Measurements from ENCODE around the gene ADARB1.
"Not testable (repeated sequence)": the region's sequence is repeated elsewhere in the genome, so short reads cannot be mapped to it uniquely, and the experiment has no call there.

The ADARB1 gene

DNA sequence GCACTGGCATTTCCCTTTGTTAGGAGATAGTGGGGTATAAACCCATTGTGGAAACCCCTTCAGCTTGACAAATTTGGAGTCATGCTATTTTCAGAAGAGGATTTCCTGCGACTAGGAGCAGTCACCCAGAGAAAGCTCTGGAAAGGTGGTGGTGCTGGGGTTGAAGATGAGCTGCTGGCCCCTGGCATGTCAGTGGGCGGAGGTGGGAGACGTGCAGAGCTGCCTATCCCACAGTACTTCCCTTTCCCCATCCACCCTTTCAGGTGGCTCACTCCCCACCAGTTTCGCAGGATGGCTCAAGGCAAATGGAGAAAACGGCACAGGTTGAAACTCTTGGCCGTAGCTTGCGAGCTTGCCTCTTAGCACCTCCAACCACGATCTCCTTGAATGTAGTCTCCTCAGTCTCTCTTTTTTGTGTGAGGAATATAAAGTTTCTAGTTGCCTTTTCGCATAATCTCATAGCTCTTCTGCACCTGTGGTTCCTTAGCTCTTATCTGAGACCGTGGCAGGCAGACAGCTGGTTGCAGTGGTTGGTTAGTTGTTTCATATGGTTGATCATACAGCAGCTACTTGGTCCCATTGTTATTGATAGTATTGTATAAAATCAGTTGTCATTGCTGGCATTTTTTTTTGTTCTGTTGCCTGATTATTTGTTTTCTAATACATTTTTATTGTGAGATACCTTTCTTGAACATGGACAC, 48.2 kb downstream of the ADARB1 start:
- no peak for DNase-seq

DNA sequence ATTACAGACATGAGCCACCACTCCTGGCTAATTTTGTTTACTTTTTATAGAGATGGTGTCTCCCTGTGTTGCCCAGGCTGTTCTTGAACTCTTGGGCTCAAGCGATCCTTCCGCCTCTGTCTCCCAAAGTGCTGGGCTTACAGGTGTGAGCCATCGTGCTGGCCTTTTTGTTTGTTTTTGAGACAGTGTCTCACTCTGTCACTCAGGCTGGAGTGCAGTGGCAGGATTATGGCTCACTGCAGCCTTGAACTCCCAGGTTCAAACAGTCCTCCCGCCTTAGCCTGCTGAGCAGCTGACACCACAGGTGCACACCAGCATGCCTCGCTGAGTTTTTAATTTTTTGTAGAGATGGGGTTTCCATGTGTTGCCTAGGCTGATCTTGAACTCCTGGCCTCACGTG, 49.1 kb downstream of the ADARB1 start:
- no peak for DNase-seq

DNA sequence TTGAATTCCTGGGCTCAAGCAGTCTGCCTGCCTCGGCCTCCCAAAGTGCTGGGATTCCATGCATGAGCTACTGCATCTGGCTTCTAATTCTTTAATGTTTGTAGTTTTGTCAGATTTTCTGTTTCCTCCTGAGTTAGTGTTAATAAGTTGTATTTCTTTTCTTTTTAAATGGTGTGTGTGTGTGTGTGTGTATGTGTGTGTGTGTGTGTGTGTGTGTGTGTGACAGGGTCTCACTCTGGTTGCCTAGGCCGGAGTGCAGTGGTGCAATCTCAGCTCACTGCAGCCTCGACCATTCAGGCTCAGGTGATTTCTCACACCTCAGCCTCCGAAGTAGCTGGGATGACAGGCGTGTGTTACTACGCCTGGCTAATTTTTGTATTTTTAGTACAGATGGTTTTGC, 50.2 kb downstream of the ADARB1 start:
- no peak for DNase-seq

DNA sequence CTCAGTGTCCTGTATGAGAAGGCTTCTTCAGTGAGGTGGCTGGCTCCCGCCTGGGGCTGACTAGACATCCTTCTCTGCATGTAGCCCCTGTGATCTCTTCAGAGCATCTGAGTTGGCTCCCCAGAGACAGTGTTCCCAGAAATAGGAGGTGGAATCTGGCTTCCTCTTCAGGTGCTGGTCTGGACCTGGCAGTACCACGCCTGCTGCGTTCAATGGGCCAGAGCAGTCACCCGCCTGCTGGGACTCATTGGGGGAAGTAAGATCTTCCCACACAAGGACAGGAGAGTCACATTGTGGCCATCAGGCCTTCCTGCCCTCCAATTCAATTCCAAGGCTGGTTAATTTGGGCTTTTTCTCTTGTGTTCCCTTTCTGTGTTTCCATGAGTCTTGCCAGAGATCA, 51.0 kb downstream of the ADARB1 start:
- no peak for DNase-seq

DNA sequence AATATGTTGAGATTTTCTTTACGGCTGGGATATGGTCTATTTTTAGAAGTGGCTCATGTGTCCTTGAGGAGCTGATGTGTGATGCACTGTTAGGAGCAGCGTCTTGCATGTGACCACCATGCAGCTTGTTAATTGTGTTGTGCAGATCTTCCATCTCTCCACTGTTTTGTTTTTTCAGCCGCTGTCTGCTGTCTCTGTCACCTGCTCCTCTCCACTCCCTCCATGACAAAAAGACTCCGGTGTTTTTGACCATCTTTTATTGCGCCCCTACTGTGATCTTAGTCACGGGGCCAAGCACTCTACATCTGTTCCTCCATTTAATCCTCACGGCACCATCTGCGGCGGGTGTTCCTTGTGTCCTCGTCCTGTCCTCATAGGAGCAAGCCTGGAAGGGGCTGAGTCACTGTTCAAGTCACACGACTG, 51.8 kb downstream of the ADARB1 start:
- no peak for DNase-seq

DNA sequence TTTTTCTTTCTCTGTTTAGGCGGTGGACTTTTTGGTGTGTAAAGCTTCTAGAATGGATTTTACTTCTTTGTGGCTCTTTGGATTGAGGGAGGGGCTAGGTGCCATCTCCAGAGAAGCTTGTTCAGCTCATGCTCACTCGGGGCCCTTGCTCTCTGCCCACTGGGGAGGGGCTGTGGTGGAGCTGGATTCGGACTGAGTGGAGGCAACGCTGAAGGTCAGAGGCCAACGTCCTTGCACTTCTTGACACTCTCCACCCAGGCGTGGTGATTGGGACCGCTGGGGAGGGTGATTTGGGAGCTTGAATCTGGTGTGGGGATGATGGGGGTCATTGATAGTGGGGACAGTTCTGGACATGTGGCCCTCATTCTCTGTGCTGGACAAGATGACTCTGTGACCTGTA, 52.6 kb downstream of the ADARB1 start:
- DNase-seq, result no peak

DNA sequence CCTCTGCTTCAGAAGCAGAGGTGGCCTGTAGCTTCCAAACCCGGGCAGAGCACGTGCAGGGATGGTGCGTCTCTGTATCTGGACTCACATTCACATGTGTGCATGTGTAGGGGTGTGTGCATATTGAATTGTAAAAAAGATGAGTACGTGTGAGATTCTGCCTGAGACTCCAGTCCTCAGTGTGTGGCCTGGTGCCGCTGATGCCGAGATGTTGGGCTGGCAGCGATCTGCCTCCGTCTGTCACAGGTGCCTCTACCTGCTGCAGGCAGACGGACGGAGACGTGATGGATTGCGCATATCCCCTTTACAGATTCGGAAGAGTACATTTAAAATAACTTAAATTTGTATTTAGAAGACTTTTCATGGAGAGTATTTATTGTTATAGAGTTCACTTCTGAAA, 53.6 kb downstream of the ADARB1 start:
- DNase-seq, result no peak

DNA sequence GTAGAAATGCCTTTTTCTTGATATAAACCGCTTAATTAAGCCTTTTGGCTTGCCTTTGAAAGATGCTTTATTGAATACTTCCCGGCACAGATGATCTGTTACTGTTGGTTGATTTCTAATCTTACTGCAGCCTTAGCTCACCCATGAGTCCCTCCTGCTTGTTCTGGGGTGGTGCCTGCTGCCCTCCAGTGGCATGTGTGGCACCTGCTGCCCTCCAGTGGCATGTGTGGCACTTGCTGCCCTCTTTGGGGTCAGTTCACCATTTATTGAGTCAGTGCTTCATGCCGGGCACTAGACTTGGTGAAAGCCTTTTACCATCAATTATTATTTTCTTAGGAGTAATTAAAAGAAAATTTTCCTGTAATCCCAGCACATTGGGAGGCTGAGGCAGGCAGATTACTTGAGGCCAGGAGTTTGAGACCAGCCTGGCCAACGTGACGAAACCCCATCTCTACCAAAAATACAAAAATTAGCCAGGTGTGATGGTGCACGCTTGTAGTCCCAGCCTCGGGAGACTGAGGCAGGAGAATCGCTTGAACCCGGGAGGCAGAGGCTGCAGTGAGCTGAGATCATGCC, 54.3 kb downstream of the ADARB1 start:
- DNase-seq, result peak; percentile 79

DNA sequence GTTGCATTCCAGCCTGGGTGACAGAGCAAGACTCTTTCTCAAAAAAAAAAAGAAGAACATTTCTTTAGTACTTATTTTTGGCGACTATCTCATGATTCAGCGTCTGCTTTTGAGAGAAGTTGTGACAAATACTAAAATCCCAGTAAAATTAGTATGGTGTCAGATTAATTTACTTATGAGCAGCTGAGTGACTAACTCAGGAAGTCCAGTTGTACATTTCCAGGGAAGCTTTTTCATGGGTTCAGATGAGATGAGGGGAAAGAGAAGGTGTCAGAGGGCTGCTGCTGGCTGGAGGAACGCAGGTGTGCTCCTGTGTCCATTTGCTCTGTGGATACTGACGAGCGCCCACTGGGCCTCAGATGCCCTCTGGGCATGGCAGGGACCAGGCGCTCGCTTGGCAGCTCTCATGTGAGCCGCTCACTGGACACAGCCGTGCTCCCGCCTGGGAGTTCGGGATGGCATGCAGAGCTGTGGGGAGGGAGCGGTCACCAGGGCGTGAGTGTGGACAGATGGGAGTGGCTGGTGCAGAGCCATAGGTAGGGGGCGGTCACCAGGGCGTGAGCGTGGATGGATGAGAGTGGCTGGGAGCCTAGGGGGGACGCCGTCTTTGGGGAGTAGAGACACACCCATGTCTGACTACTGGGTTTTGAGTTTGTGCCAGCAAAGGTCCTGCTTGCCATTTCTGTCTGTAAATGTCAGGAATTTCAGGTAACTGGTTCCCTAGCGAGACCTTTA, 55.0 kb downstream of the ADARB1 start:
- peak; percentile 83 for DNase-seq

DNA sequence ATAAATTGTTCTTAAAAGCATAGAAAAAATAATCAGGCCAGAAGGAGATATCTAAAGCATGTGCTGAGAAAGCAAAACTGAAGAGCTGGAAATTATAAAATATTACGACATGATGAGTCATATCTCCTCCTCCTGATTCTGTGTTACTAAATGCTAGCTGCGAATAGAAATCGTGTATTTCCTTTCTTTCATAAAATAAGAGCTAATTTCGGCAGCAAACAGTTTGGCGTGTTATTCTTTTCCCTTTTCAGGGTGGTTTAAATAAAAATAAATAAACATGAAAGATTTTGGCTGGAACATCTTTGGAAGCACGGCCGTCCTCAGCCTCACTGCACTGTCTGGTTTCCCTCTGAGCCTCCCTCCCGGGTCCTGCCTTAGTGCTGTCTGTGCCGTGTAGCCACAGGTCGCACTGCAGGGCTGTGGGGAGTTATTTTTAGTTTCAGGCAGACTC, 56.0 kb downstream of the ADARB1 start:
- peak; percentile 88 for DNase-seq

DNA sequence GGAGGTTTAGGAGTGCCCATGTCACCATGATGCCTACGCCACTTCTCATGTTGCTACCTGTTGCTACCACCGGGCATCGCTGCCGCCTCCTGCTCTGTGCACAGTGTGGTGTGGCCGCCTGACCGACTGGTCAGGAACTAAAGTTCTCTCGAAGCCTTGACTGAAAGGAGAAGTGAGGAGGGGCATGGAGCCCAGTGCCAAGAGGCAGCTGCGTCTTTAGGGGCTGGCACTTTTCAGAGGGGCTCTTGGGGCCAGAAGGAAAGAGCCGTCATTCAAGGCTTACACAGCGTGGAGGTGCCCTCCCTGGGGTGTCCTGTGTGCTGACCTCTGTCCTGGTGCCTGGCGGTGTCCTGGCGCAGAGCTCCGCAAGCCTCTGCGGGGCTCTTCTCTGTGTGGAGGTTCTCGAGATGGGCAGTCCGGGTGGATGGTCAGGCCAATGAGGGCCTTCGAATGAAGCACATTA, 57.2 kb downstream of the ADARB1 start:
- DNase-seq, result no peak

DNA sequence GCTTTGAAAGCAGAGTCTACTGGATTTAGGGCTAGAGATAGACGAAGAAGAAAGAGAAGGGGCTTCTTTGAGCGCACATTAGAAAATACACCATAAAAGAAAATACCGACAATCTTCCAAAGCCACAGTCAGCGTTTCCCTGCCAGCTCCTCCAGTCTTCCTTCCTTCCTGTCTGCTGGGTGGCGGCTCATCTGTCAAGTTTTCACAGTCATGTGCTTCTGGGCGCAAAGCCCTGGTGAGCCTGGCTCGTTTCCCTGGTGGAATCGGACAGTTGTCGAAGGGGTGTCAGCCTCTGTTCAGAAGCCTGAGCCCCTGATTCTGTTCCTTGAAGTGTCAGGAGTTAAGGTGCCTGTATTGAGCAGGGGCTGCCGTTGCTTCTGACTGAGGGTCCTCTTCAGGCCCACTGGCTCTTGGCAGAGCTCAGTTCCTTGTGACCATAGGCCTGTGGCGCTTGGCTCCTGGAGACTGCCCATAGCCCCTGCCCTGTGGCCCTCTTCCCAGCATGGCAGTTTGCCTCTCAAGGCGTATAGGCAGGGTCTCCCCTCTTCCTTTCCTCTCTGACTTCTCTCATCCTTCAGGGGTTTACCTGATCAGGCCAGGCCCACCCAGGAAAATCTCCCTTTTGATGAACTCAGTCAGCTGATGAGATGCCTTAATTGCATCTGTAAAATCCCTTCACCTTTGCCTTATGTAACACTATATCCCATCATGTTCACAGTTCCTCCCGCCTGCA, 58.6 kb downstream of the ADARB1 start:
- peak; percentile 38 for DNase-seq

DNA sequence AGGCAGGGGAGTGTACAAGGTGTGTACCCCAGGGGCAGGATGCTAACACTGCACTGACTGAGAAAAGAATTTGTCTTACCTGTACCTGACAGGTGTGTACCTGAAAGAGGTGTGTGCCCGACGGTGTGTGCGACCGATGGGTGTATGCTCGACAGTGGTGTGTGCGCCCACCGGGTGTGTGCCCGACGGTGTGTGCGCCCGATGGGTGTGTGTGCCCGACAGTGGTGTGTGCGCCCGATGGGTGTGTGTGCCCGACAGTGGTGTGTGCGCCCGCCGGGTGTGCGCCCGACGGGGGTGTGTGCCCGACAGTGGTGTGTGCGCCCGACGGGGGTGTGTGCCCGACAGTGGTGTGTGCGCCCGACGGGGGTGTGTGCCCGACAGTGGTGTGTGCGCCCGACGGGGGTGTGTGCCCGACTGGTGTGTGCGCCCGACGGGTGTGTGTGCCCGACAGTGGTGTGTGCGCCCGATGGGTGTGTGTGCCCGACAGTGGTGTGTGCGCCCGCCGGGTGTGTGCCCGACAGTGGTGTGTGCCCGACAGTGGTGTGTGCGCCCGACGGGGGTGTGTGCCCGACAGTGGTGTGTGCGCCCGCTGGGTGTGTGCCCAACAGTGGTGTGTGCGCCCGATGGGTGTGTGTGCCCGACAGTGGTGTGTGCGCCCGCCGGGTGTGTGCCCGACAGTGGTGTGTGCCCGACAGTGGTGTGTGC, 59.3 kb downstream of the ADARB1 start:
- not testable (repeated sequence) for DNase-seq

DNA sequence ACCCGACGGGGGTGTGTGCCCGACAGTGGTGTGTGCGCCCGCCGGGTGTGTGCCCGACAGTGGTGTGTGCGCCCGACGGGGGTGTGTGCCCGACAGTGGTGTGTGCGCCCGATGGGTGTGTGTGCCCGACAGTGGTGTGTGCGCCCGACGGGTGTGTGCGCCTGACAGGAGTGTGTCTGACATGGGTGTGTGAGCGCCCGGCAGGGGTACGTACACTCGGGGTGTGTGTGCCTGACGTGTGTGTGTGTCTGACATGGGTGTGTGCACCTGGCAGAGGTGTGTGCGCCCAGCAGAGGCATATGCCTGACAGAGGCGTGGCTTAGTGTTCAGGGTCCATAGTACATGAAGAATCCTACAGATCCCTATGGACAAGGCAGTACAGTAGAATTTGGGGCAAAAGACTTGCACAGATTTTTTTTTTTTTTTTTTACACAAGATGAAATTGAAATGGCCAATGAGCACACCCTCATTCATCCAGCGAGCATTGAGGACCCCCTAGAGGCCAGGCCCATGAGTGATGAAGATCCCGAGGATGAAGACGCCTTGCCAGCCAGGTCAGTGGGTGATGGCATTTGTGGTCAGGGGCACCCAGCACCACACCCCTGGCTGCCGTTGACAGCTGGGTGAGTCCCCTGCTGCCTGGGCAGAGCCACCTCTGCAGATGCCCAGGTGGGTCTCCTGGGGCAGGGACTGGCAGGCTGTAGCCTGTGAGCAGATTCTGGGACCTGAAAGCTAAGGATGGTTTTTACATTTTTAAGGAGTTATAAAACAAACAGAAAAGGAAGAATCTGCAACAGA, 60.1 kb downstream of the ADARB1 start:
- no peak for DNase-seq

DNA sequence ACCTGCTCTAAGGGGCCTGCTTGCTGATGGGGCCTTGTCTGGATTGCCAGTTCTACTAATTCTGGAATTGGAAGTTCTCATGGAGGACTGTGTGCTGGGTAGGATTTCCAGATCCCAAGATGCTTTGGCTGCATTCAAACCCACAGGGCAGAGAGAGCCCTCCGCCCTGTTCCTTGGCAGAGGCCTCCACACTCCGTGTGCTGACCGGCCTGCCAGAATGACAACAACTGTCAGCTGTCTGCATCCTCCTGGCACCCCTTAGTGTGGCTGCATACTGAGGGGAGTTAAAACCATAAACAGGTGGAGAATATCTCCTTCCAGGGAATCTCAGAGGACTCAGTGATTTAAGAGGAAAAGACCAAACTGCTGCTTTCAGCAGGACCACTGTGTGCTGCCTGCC, 60.7 kb downstream of the ADARB1 start:
- DNase-seq, result no peak

DNA sequence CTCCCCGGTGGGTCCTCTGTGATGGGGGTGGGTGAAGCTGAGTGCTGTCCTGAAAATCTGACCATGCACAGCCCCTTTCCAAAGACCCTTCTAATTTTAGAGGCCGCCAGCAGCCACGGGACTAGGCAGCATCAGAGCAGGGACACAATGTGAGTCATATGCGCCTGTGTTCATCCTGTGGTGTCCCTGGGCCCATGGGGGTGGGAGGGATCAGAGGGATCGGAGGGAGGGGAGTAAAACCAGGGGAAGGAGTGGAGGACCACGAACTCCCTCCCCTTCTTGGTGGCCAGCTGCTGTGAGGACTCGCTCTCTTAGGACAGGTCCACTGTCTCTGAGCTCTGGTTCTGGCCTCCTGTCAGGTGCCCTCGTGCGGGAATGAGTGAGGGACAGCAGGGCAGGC, 61.5 kb downstream of the ADARB1 start:
- DNase-seq, result no peak

DNA sequence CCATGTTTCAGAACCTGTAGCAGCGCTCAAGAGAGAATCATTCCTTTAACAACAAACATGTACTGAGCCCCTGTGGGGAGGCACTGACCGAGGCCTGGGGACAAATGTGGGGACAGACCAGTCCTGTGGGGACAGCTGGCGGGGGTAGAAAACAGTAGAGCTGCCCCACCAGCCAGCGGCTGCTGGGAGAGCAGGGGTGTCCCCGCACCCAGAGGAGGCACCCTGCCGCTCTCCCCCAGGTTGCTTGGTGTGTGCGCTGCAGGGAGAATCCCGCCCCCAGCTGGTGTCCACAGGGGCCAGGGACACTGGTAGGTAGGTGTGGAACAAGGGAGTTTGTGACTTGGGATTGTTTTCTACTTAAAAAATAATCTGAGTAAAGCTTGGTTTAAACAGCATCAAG, 62.1 kb downstream of the ADARB1 start:
- no peak for DNase-seq

DNA sequence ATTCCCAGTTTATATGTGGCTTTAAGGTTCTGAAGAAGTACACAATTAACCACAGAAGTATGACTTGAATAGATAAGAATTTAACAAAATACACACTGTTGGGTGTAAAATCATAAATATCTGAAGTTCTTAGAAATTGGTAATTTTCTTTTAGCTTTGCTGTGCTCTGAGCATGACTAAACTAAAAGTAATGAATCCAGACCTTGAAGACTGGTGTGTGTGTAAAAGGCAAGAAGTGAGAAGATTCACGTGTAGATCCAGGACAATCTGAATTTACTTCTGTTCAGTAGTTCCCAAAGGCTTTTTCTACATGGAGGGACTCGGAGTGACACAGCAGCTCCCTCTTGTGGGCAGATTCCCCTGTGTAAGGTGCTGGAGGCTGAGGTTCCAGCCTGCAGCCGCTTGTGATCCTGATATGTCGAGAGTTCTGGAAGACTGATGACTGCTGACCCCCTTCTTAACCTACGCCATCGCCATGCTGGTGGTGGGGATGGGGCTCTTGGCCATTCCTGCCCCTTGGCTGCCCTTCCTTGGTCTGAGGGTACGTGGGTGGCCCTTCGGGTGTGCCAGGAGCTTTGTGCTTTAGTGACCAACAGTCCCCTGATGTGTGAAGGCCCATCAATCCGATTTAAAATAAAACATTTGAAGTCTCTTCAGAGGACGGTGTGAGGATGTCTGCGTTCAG, 62.7 kb downstream of the ADARB1 start:
- DNase-seq, result peak; percentile 79

DNA sequence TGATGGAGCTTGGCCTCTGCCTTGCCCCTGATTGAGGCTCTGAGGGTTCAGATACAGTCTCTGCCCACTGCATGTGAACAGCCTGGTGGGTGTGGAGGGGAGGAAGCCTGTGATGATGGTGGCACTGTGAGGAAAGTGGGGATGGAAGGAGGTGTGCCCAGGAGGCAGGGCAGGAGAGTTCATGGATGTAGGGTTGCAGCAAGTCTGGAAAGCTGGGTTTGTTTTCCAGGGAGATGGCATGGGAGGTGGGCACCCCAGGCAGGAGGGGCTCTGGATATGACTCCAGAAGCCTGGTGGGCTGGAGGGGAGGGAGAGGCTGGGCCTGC, 63.2 kb downstream of the ADARB1 start:
- DNase-seq, result no peak

DNA sequence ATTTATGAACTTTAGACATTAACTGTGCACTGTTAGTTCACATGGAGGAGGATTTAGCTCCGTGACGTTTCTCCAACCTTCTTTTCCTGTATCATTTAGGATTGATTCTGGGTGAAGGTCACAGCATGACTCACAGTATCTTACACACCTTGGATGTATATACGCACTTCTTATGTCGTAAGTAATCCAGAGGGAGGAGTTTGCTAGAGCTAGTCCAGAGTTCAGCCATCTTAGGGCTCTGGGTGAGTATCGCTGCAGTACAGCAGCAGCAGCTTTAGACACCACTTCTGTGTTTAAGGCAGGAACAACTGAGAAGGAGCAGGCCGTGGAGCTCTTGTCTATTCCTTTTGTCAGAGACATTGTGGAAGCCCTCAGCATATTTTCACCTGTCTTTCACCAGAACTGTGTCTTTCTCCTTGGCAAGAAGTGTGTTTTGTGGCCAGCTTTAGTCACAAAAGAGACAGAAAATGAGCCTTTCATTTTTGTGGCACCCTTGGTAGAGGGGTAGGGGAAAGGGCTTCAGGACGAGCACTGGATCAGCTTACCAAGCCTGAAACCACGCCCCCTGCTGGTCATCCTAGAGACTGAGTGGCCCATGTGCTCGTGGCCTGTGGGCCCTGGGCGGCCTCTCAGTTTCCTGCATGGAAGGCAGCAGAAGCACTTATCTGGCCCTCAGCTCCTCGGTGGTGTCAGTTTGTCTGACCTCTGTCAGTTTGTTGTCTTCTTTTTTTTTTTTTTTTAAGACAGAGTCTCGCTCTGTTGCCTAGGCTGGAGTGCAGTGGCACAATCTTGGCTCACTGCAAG, 64.0 kb downstream of the ADARB1 start:
- peak; percentile 75 for DNase-seq

DNA sequence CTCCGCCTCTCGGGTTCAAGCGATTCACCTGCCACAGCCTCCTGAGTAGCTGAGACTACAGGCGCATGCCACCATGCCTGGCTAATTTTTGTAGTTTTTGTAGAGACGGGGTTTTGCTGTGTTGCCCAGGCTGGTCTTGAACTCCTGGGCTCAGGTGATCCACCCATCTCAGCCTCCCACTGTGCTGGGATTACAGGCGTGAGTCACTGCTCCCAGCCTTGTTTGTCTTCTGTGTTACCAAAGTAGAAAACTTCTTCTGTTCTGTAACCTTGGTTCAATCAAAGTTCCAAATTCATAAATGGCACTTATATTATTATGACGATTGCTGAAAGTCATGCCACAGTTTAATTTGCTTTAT, 64.6 kb downstream of the ADARB1 start:
- not testable (repeated sequence) for DNase-seq

Data from inflammatory macrophage treated with lipopolysaccharide for 4 hours (primary cell).